ENCODE measurements around the gene ZNF211. TPM values are rescaled to one million over a fixed set of nuclear protein-coding genes. Genes with fewer than 3 reads are reported as not detected.

Gene ZNF211
- total and polyA plus RNA-seq, 10 donors = 9.5 to 28.4 (median 19.3) TPM

DNA sequence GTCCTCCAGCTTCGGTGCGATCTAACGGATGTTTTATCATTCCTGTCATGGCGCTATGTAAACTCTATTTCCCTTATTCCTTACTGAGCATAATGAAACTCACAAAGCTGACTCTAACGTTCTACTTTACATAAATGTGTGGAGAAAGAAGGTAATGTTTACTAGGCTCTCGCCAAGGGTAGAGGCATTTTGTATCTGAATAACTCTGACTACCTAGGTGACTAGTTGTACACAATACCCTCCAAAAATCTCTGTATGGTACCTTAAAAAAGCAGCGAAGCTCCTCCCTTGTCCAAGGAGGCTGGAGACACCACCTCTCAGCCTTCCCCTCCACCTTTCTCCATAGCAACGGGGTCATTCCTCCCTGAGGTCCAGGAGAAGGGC is 33.6 kb upstream of the ZNF211 start:
- Histone ChIP-seq H3K4me1 (peaks cover 5 to 20% (median 14%) of the 10 kb centered on the region in 6 donors), H3K36me3 (peaks cover 0 to 34% (median 9%) of the 10 kb centered on the region in 6 donors), H3K9me3 (peaks cover 0 to 66% (median 46%) of the 10 kb centered on the region in 8 donors), H3K27ac (peak overlapping the region in 5 of 8 donors; percentile 34 to 70 (median 58)), H3K4me3 (peak overlapping the region; percentile 76 to 97 (median 86)), H3K27me3 (replicated peaks in 1 of 7) (no peaks in the 10 kb centered on the region)
- TF ChIP-seq, protein P1, sequence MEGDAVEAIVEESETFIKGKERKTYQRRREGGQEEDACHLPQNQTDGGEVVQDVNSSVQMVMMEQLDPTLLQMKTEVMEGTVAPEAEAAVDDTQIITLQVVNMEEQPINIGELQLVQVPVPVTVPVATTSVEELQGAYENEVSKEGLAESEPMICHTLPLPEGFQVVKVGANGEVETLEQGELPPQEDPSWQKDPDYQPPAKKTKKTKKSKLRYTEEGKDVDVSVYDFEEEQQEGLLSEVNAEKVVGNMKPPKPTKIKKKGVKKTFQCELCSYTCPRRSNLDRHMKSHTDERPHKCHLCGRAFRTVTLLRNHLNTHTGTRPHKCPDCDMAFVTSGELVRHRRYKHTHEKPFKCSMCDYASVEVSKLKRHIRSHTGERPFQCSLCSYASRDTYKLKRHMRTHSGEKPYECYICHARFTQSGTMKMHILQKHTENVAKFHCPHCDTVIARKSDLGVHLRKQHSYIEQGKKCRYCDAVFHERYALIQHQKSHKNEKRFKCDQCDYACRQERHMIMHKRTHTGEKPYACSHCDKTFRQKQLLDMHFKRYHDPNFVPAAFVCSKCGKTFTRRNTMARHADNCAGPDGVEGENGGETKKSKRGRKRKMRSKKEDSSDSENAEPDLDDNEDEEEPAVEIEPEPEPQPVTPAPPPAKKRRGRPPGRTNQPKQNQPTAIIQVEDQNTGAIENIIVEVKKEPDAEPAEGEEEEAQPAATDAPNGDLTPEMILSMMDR (IDR thresholded peaks at IDR 0.05 in 8 of 11, conservative IDR thresholded peaks at IDR 0.05 in 3 of 11) = no peak
- TF ChIP-seq POLR2A (IDR thresholded peaks at IDR 0.05) (no peak), POLR2AphosphoS5 (IDR thresholded peaks at IDR 0.05) (no peak)
- intact Hi-C loops (cut with DNase I; ENCODE audit: low total_unique reads) = no loop called here
- WGBS, 5 donors = 56 to 67% (median 60%) methylated on average over 7 to 8 of the region's 8 CpGs
- no peak for DNase-seq

- TF ChIP-seq, protein P1 (IDR thresholded peaks at IDR 0.05 in 8 of 11, conservative IDR thresholded peaks at IDR 0.05 in 3 of 11) = peak in 4 of 11 experiments; percentile 5 to 16 (median 8)
- TF ChIP-seq POLR2A (IDR thresholded peaks at IDR 0.05) (no peak), POLR2AphosphoS5 (IDR thresholded peaks at IDR 0.05) (peak; percentile 89 to 98 (median 89))
- Histone ChIP-seq H3K4me1 (peaks cover 5 to 20% (median 14%) of the 10 kb centered on the region in 6 donors), H3K27ac (peak within 1 kb of the TSS in 5 of 8 donors; percentile 34 to 70 (median 58)), H3K27me3 (replicated peaks in 1 of 7) (no peaks in the 10 kb centered on the region), H3K36me3 (peaks cover 0 to 39% (median 14%) of the 10 kb centered on the region in 6 donors), H3K9me3 (peaks cover 0 to 66% (median 46%) of the 10 kb centered on the region in 8 donors), H3K4me3 (peak within 1 kb of the TSS; percentile 76 to 97 (median 86))
- intact Hi-C loops (cut with DNase I; ENCODE audit: low total_unique reads) = no loop called here
- peak; percentile 96 for DNase-seq
- 1 to 5% (median 1%) methylated on average over 14 to 53 of the region's 53 CpGs for WGBS, 5 donors
Measured at GRCh38 chr19:57599761-57600383, 33.1 kb upstream of the ZNF211 start, which contains the start of gene ZNF530. Gene ZNF530, plus strand, starts transcription at chr19:57599885. Its CDS starts 4,461 bp downstream, at chr19:57604346.

DNA sequence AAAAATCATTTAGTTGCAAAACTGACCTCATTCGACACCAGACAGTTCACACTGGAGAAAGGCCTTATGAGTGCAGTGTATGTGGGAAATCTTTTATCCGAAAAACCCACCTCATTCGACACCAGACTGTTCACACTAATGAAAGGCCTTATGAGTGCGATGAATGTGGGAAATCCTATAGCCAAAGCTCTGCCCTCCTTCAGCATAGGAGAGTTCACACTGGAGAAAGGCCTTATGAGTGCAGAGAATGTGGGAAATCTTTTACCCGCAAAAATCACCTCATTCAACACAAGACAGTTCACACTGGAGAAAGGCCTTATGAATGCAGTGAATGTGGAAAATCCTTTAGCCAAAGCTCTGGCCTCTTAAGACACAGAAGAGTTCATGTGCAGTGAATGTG is 26.0 kb upstream of the ZNF211 start:
- H3K27ac ChIP-seq = no peak overlapping the region
- H3K36me3 ChIP-seq = peaks cover 0 to 68% (median 39%) of the 10 kb centered on the region in 6 donors
- no peak overlapping the region for H3K4me3 ChIP-seq
- H3K9me3 ChIP-seq = peaks cover 0 to 99% (median 89%) of the 10 kb centered on the region in 8 donors
- no peak for DNase-seq
- intact Hi-C loops (cut with DNase I; ENCODE audit: low total_unique reads) = no loop called here
- WGBS, 5 donors = 96 to 98% (median 97%) methylated on average over 5 of the region's 5 CpGs
- no peaks in the 10 kb centered on the region for H3K4me1 ChIP-seq
- H3K27me3 ChIP-seq (replicated peaks in 1 of 7) = no peaks in the 10 kb centered on the region
- no peak for TF ChIP-seq POLR2AphosphoS5 (IDR thresholded peaks at IDR 0.05)
- TF ChIP-seq, protein P1 (IDR thresholded peaks at IDR 0.05 in 8 of 11, conservative IDR thresholded peaks at IDR 0.05 in 3 of 11) = no peak
- TF ChIP-seq POLR2A (IDR thresholded peaks at IDR 0.05) = no peak

DNA sequence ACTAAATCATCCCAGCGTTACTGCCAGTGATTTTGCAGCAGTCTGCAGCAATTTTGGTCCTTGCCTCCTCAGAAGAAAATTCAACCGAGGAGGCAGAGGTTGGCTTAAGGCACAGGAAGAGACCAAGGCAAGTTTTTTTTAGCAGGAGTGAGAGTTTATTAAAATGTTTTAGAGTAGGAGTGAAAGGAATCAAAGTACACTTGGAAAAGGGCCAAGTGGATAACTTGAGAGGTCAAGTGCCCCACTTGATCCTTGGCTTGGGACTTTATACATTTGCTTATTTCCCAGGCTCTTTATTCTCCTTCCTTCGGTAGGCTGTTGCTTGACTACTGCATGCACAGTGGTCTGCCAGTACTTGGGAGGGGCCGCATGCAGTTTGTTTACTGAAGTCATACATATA is 21.9 kb upstream of the ZNF211 start:
- WGBS, 5 donors = 72 to 85% (median 77%) methylated on average over 4 of the region's 4 CpGs
- peaks cover 0 to 19% (median 13%) of the 10 kb centered on the region in 6 donors for H3K4me1 ChIP-seq
- H3K4me3 ChIP-seq = no peak overlapping the region
- DNase-seq = no peak
- H3K27me3 ChIP-seq (replicated peaks in 1 of 7) = no peaks in the 10 kb centered on the region
- intact Hi-C loops (cut with DNase I; ENCODE audit: low total_unique reads) = no loop called here
- peaks cover 0 to 78% (median 63%) of the 10 kb centered on the region in 8 donors for H3K9me3 ChIP-seq
- TF ChIP-seq POLR2A (IDR thresholded peaks at IDR 0.05) (no peak), POLR2AphosphoS5 (IDR thresholded peaks at IDR 0.05) (no peak)
- TF ChIP-seq, protein P1 (IDR thresholded peaks at IDR 0.05 in 8 of 11, conservative IDR thresholded peaks at IDR 0.05 in 3 of 11) = no peak
- no peak overlapping the region for H3K27ac ChIP-seq
- peaks cover 4 to 38% (median 19%) of the 10 kb centered on the region in 6 donors for H3K36me3 ChIP-seq
